GM12873 (cell line): ENCODE results near the gene EIF2B4.
A peak's percentile ranks its signal among the peaks of the same experiment; 100 is the strongest.

Source experiments
- CTCF ChIP-seq: IDR thresholded peaks from 2 replicates; pipeline ENCODE4 v1.5.1; 2012; ENCODE audit warnings: low read depth, mild to moderate bottlenecking, moderate library complexity, low read length, control low read depth; ENCODE audit not compliant: insufficient read depth; ENCODE audit errors: missing control alignments

Gene EIF2B4

DNA sequence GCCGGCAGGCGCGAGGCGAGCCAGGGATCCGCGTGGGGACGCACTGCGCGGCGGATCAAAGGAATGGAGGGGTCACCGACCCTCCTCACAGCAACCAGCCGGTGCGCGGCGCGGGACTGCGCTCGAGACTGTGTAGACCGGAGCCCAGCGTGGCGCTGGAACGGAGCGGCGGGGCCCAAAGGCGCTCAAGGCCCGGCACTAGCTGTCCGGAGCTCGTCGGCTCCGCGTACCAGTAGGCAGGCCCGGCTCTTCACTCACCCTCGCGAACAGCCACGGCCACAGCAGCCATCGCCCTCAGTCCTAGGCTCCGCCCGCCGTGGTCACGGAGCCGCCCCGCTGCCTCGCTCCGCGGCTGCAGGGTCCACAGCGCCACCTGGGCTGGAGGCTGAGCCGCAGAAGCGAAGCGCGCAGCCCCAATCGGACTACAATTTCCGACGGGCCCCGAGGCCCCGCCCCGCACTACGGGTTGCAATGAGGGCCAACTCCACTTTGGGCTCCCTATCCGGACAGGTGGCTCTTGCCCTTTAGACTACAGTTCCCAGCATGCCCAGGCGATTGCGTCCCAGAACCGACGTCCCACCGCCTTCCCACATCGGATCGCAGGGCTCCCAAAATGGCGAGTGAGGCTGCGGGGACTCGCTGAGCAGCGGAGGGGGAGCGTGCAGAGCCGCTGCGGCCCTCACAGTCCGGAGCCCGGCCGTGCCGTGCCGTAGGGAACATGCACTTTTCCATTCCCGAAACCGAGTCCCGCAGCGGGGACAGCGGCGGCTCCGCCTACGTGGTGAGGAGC is at the start of gene EIF2B4, which contains the start of gene SNX17:
EIF2B4 (minus strand) TSS at position 313 of the 790 bp plus-strand sequence; CDS start at position 289, 24 bp downstream.
SNX17 (plus strand) TSS at position 591 of the 790 bp plus-strand sequence; CDS start at position 719, 128 bp downstream.
- TF ChIP-seq CTCF: peak; percentile 74

DNA sequence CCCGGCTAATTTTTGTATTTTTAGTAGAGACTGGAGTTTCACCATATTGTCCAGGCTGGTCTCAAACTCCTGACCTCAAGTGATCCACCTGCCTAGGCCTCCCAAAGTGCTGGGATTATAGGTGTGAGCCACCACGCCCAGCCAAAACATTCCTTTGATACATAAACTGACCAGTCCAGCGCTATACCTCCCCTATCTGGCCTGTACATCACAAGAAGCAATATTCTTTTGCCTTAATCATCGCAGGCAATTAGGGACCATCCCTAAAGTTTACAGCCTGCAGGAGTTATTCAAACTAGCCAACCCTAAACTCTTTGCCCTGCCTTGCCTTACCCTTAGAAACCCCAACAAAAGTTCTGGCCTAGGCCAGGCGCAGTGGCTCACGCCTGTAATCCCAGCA is 46.0 kb upstream of the EIF2B4 start:
- TF ChIP-seq CTCF: no peak

- TF ChIP-seq CTCF: no peak
Observed at GRCh38 chr2:27412419-27413152, 42.4 kb upstream of the EIF2B4 start.

- no peak for TF ChIP-seq CTCF
Observed at GRCh38 chr2:27409321-27410073, 39.4 kb upstream of the EIF2B4 start, which contains the start of gene PPM1G. PPM1G (minus strand) TSS chr2:27409591; CDS start chr2:27409422, 169 bp downstream.

DNA sequence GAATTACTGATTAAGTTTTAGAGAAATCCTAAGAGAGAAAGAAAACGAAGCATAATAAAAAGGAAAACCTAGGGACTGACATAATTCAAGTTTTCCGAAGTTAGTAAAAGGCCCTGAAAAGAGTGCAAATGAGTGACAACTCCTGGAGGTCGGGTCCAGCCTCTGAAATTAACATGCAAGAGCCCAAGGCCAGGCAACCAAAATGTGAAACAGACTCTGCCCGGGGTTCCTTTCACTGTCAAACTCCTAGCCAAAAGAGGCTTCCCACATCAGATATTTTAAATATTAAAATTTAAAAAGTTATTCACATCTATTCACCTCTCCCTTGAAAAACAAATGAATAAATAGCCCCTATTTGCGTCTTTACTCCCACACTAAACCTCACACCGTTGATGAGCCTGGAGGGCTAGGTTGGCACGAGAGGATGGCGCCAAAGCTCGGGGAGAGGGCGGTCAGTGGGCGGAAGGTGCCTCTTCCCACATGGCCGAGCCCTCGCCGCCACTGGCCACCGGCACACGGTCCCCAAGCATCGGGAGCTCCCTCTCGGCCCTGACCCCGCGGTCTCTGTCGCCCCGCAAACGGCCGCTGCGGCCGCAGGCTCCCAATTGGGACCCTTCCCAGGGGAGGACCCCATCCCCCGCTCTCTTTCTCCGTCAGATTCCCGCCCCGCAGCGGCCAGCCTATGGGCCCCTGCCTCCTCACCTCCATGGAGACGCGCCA is 38.6 kb upstream of the EIF2B4 start:
- TF ChIP-seq CTCF: no peak

DNA sequence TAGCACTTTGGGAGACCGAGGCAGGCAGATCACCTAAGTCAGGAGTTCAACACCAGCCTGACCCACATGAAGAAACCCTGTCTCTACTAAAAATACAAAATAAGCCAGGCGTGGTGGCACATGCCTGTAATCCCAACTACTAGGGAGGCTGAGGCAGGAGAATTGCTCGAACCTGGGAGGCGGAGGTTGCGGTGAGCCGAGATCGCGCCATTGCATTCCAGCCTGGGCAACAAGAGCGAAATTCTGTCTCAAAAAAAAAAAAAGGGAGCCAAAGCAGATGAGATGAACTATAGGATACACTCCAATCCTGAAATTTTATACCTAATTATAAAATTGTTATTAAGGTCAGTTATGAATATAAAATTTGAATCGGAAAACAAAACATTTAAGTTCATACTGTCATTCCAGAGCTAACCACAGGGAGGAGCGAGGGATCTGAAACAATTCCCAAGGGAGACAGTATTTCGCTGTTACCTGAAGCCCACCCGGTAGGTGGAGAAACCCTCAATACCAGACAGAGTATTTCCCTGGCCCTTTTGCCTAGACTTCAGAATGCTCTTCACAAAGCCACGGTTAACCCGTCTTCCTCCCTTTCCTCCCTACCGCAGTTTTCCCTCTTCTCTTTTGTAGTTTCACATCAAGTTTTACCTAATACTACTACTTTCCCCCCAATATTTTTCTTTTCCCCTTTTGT is 37.8 kb upstream of the EIF2B4 start:
- TF ChIP-seq CTCF: peak; percentile 45
